ENCODE results near the gene TOR3A.
A peak's percentile ranks its signal among the peaks of the same experiment; 100 is the strongest.
"Not testable (repeated sequence)": the region's sequence is repeated elsewhere in the genome, so short reads cannot be mapped to it uniquely, and the experiment has no call there.

TOR3A gene

GRCh38 chr1:179038528-179039281, 43.2 kb upstream of the TOR3A start:
- Histone ChIP-seq H4K20me1 (ENCODE audit: insufficient read depth, low read length) (peaks cover 10% of the 10 kb centered on the region), H3K27me3 (ENCODE audit: low read depth, low read length) (no peaks in the 10 kb centered on the region), H3K36me3 (replicated peaks; ENCODE audit: low read depth, low read length) (peaks cover under 1% of the 10 kb centered on the region), H3K4me3 (ENCODE audit: low read length) (no peak overlapping the region), H3K9me3 (ENCODE audit: insufficient read depth, low read length) (no peaks in the 10 kb centered on the region), H3K4me1 (ENCODE audit: low read length) (peaks cover 35% of the 10 kb centered on the region), H3K79me2 (ENCODE audit: low read length) (peaks cover 70% of the 10 kb centered on the region), H3K4me2 (ENCODE audit: low read length) (peak overlapping the region; percentile 6; the same call in 1 of the 2 replicates), H3K27ac (ENCODE audit: low read length) (no peak overlapping the region), H2AFZ (ENCODE audit: low read depth, low read length) (no peak overlapping the region), H3K9ac (ENCODE audit: low read length) (no peak overlapping the region)
- TF ChIP-seq CTCF (IDR thresholded peaks at IDR 0.05; ENCODE audit: low read depth, low read length): no peak
- no peak for TF ChIP-seq EZH2phosphoT487 (IDR thresholded peaks at IDR 0.05; ENCODE audit: low read depth)

- H3K27ac ChIP-seq (ENCODE audit: low read length); H3K9ac ChIP-seq (ENCODE audit: low read length): not testable (repeated sequence)
Observed at GRCh38 chr1:179039502-179040174, 42.2 kb upstream of the TOR3A start.

GRCh38 chr1:179040175-179040551, 41.7 kb upstream of the TOR3A start:
- not testable (repeated sequence) for H3K36me3 ChIP-seq (replicated peaks; ENCODE audit: low read depth, low read length); H2AFZ ChIP-seq (ENCODE audit: low read depth, low read length); H3K4me3 ChIP-seq (ENCODE audit: low read length); H3K9ac ChIP-seq (ENCODE audit: low read length); H3K9me3 ChIP-seq (ENCODE audit: insufficient read depth, low read length); H3K27me3 ChIP-seq (ENCODE audit: low read depth, low read length); H3K27ac ChIP-seq (ENCODE audit: low read length); H3K4me2 ChIP-seq (ENCODE audit: low read length); H4K20me1 ChIP-seq (ENCODE audit: insufficient read depth, low read length)
- Histone ChIP-seq H3K79me2 (ENCODE audit: low read length) (peaks cover 57% of the 10 kb centered on the region), H3K4me1 (ENCODE audit: low read length) (peaks cover 20% of the 10 kb centered on the region)

More at GRCh38 chr1:179039502-179040174, 42.2 kb upstream of the TOR3A start:
- not testable (repeated sequence) for H3K9me3 ChIP-seq (ENCODE audit: insufficient read depth, low read length); H3K4me3 ChIP-seq (ENCODE audit: low read length); H4K20me1 ChIP-seq (ENCODE audit: insufficient read depth, low read length); H3K4me2 ChIP-seq (ENCODE audit: low read length); H3K36me3 ChIP-seq (replicated peaks; ENCODE audit: low read depth, low read length); H3K27me3 ChIP-seq (ENCODE audit: low read depth, low read length); H2AFZ ChIP-seq (ENCODE audit: low read depth, low read length)
- H3K4me1 ChIP-seq (ENCODE audit: low read length): peaks cover 26% of the 10 kb centered on the region
- H3K79me2 ChIP-seq (ENCODE audit: low read length): peaks cover 63% of the 10 kb centered on the region

- no peaks in the 10 kb centered on the region for H3K9me3 ChIP-seq (ENCODE audit: insufficient read depth, low read length)
- H3K27ac ChIP-seq (ENCODE audit: low read length): no peak overlapping the region
- H3K4me3 ChIP-seq (ENCODE audit: low read length): no peak overlapping the region
- H3K4me1 ChIP-seq (ENCODE audit: low read length): peaks cover 11% of the 10 kb centered on the region
- peaks cover 3% of the 10 kb centered on the region; the same call in 1 of the 2 replicates for H4K20me1 ChIP-seq (ENCODE audit: insufficient read depth, low read length)
- no peak overlapping the region for H3K9ac ChIP-seq (ENCODE audit: low read length)
- peaks cover 6% of the 10 kb centered on the region for H3K36me3 ChIP-seq (replicated peaks; ENCODE audit: low read depth, low read length)
- H3K79me2 ChIP-seq (ENCODE audit: low read length): peaks cover 38% of the 10 kb centered on the region
- H3K27me3 ChIP-seq (ENCODE audit: low read depth, low read length): no peaks in the 10 kb centered on the region
- H3K4me2 ChIP-seq (ENCODE audit: low read length): no peak overlapping the region
- no peak overlapping the region for H2AFZ ChIP-seq (ENCODE audit: low read depth, low read length)
- TF ChIP-seq CTCF (IDR thresholded peaks at IDR 0.05; ENCODE audit: low read depth, low read length): no peak
- no peak for TF ChIP-seq EZH2phosphoT487 (IDR thresholded peaks at IDR 0.05; ENCODE audit: low read depth)
Observed at GRCh38 chr1:179042087-179042486, 39.8 kb upstream of the TOR3A start.

- H3K4me2 ChIP-seq (ENCODE audit: low read length): no peak overlapping the region
- no peak overlapping the region for H3K27ac ChIP-seq (ENCODE audit: low read length)
- no peak overlapping the region for H2AFZ ChIP-seq (ENCODE audit: low read depth, low read length)
- H3K4me3 ChIP-seq (ENCODE audit: low read length): no peak overlapping the region
- peaks cover 6% of the 10 kb centered on the region for H3K36me3 ChIP-seq (replicated peaks; ENCODE audit: low read depth, low read length)
- H3K9me3 ChIP-seq (ENCODE audit: insufficient read depth, low read length): no peaks in the 10 kb centered on the region
- TF ChIP-seq CTCF (IDR thresholded peaks at IDR 0.05; ENCODE audit: low read depth, low read length) (no peak), EZH2phosphoT487 (IDR thresholded peaks at IDR 0.05; ENCODE audit: low read depth) (no peak)
- H3K4me1 ChIP-seq (ENCODE audit: low read length): peaks cover 10% of the 10 kb centered on the region
- no peaks in the 10 kb centered on the region for H3K27me3 ChIP-seq (ENCODE audit: low read depth, low read length)
- peaks cover 3% of the 10 kb centered on the region; the same call in 1 of the 2 replicates for H4K20me1 ChIP-seq (ENCODE audit: insufficient read depth, low read length)
- H3K9ac ChIP-seq (ENCODE audit: low read length): no peak overlapping the region
- peaks cover 35% of the 10 kb centered on the region for H3K79me2 ChIP-seq (ENCODE audit: low read length)
Observed at GRCh38 chr1:179042700-179043099, 39.2 kb upstream of the TOR3A start.

Data from OCI-LY3 (cell line).